ENCODE measurements around the gene ACTR8.

The ACTR8 gene

DNA sequence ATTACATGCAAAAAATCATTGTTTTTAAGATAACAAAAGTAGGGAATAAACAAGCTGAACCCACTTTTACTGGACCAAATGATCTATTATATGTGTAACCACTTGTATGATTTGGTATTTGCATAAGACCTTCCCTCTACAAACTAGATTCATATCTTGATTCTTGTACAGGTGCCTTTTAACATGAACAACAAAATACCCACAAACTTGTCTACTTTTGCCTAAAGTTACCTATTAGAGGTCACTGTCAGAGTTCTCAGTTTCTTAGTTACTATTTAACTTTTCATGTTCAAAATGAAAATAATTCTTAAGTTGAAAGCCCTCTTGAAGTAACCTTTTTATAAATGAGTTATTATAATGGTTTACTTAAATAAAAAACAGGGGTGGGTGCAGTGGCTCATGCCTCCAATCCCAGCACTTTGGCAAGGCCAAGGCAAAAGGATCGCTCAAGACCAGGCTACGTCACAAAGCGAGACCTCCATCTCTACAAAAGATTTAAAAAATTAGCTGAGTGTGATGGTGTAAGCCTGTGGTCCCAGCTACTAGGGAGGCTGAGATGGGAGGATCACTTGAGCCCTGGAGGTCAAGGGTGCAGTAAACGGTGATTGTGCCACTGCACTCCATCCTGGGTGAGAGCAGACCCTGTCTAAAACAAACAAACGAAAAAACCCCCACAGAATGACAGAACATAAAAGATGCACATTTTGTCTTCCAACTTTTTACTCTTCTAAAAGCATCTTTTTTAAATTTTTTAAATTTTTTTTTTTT lies 16.0 kb downstream of the ACTR8 start:
- DNase-seq, result no peak

DNA sequence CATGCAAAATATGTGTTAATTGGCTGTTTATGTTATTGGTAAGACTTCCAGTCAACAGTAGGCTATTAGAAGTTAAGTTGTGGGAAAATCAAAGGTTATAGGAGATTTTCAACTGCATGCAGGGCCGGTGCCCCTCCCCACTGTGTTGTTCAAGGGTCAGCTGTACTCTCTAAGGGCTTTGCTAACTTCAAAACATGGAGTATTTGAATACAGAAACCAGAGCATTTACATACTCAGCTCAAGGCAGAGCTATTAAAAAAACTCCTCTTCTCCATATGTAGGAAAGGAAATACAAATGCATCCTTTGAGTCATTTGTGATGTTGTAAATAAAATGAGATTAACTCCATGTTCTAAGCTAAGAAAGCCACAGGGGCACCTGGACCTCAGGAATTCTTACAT lies 18.8 kb downstream of the ACTR8 start:
- DNase-seq, result no peak

DNA sequence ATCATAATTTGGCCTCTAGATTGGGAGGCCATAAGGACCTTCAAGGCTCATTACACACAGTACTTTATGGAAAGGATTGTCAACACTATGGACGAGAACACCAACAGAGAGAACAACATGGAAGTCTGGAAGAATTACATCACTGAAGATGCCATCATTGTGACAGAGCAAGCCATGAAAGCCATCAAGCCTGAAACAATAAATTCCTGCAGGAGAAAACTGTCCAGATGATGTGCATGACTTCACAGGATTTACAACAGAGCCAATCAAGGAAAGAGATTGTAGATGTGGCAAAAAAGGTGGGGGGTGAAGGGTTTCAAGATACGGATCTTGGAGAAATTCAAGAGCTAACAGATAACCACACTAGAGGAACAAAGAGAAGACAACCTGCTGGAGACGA lies 19.7 kb downstream of the ACTR8 start:
- no peak for DNase-seq

DNA sequence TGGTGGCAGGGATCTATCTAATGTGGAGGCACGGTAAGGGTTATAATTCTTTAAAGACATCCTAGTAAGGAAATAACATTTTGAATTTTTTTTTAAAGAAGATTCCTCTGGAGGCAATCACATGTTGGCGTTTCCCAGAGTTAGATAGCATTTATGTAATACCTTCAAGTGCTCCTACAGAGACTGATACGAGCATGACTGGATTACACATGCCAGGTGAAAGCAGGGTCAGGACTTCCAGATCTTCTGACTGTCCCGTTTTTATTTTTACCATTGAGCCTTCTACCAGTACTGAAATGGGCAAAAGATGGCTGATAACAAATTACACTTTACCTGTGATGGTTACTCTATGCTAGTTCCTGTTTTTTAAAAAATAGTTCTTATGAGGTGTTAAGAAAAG lies 21.8 kb downstream of the ACTR8 start:
- DNase-seq, result no peak

DNA sequence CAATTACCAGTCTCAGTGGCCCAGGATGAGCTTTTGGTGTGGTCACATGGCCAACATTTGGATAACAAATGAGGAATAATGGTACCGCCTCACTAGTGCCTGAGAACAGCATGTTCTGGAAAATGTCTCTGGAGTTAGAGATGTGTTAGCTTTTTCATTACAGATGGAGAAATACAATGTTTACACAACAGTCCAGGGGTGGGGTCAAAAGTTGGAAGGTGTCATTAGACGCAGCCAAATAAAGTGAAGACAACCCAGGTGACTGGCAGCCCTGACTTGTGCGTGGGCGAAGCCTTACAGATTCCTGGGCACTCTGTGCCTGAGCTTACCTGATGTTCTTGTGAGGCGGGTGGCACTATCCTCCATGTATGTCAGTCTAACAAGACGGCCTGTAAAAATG lies 22.8 kb downstream of the ACTR8 start:
- DNase-seq, result no peak

DNA sequence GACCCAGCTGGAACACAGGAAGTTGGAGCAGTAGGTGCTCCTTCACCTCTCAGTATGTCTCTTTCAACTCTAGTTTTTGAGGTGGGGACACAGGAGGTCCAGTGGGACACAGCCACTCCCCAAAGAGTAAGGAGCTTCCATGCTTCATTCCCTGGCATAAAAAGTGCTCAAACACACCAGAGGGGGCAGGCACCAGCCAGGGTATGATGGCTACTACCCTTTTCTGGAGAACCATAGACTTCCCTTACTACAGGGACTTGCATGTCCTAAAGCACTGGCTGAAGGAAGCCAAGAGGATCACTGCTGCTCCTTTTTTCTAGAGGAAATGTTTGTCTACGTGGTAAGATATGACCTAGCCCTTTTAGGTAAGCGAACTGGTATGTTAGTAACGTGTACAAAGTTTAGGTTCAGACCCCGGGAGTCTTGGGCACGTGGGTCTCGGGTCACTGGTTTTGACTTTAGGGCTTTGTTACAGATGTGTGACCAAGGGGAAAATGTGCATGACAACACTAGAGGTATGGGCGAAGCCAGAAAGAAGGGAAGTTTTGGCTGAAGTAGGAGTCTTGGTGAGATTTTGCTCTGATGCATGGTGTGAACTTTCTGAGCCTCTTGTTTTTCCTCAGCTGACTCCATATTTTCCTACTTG lies 23.7 kb downstream of the ACTR8 start:
- DNase-seq, result no peak

DNA sequence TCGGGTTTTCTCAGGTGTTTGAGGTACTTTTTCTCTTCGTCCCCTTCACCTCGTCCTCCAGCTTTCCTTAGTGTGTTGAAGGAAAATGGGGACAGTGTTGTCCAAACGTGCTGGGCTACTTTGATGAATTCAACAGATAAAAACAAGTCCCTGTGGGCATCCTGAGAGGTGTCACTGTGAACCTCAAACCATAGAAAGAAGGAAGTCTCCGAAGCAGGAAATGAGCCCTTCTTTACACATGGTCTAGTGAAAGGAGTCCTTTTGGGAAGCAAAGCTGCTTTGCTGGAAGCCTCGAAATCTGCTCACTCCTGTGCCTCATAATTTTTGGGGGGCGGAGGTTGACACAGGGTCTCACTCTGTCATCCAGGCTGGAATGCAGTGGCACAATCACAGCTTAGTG lies 25.0 kb downstream of the ACTR8 start:
- DNase-seq, result no peak

DNA sequence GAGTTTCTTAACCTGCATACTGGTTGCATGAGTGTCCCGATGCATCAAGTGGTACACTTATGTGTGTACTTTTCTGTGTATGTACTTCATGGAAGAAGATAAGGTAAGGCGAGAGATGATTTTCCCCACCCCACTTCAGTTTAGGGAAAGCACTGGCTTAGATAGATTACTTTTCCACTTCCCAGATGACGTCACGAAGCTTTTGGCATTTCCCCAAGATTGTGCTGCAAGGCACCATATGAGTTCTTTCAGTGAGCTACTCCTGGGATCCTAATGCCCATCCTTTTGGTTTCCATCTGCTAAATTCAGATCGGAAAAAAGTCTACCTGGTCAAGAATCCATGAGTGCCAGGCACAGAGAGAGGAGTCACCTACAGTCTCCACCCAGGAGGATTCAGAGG lies 31.1 kb downstream of the ACTR8 start:
- no peak for DNase-seq

DNA sequence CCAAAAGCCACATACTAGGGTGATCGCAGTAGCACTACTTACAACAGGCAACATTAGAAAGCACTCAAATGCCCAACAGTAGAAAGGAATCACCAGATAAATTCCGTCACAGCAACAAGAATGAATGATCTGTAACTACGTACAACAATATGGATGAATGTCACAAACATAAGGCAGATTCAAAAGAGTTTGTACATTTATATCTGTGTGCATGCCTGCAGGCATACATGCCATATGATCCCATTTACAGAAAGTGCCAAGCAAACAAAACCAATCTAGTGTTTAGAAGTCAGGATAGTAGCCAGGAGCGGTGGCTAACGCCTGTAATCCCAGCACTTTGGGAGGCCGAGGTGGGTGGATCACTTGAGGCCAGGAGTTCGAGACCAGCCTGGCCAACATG lies 32.0 kb downstream of the ACTR8 start:
- DNase-seq, result no peak

DNA sequence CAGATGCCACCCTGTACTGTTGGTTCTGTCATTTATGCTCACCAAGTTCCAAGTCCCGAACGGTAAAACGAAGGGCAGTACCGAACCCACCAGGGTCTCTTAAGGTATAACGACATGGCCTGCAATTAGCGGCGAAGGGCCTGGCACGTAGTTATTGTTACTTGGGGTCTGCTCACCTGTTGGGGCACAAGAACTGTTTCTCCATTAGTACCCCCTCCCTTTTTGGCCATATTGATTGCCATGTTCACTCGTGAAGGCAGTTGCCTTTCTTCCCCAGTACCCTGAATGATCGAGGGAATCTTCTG lies 35.1 kb downstream of the ACTR8 start:
- DNase-seq, result no peak

DNA sequence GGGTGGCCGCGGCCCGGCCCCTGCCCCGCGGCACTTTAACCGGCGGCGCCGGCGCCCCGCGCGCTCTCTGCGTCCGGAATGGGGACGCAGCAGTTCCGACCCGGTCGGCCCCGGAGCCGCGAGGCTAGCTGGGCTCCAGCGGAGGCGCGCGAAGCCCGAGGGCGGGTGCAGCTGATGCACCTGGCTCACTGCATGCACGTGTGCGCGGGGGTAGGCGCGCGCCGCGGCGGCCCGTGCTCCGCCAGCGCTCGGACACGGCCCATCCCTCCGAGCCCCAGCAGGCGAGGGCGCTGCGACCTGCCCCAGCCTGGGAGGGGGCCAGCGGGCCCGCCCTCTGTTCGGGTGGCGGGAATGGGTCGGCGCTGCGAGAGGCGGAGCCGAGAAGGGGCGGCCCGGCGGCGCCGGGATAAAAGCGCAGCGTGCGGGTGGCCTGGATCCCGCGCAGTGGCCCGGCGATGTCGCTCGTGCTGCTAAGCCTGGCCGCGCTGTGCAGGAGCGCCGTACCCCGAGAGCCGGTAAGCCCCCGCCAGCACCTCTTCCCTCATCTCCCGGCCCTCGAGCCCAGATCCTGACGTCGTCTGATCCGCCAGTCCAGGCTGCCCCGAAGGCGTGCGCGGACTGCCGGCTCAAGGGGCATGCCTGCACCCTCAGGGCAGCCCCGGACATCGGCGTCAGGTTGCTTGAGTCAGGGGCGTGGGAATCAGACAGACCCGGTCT lies 35.7 kb downstream of the ACTR8 start, which contains the start of the genes CHDH and IL17RB:
TSS of gene CHDH (minus strand) at position 286 of the 717 bp plus-strand sequence. CDS start 22,411 bp downstream, outside the sequence.
TSS of gene IL17RB (plus strand) at position 435 of the 717 bp plus-strand sequence. CDS start at position 456, 21 bp downstream.
- DNase-seq, result peak in 47 of 51 donors; percentile 8 to 86 (median 68)

DNA sequence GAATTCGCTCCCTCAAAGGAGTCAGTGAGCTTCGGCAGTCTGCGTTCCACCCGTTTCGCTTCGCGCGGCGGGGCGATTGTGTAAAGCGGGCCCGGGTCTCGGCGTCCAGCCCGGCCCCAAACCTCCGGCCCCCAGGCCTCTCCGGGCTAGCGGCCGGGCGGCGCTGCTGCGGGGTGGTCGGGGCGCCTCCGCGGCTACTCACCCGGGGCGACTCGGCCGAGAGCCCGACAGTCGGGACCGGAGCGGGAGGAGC lies 36.1 kb downstream of the ACTR8 start:
- DNase-seq, result peak in 3 of 51 donors; percentile 45 to 50 (median 47)

DNA sequence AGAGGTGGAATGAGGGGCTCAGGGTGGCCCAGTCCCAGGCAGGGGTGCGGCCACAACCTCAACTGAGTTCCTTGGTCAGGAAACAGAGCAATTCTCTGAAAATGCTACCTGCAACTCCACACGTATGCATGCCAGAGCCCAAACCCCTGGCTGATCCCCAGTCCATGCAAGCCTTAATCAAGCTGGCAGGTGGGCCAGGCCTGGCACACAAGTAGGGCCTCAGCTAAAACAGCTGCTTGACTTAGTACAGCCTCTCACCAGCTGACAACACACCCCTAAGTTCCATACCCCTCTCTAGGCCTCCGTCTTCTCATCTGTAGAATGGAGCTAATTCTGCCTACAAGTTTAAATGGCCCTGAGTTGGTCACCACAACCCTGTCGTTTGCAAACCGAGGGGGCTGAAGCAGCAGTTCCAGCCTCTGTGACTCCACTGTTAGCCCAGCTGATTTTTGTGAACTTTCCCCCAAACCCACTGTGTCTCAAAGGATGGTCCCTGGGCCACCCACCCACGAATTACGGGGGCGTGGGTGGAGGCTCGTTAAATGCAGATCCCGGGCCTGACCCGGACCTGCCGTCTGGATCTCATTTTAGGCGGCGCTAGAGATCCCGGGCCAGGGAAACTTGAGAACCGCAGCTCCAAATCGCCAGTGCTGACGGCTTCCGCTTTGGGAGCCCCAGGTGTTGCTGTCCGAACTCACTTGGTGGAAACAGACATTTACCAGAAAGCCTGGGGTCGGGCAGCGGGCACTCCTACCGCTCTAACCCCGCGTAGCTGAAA lies 36.7 kb downstream of the ACTR8 start:
- DNase-seq, result peak in 25 of 51 donors; percentile 13 to 63 (median 39)

DNA sequence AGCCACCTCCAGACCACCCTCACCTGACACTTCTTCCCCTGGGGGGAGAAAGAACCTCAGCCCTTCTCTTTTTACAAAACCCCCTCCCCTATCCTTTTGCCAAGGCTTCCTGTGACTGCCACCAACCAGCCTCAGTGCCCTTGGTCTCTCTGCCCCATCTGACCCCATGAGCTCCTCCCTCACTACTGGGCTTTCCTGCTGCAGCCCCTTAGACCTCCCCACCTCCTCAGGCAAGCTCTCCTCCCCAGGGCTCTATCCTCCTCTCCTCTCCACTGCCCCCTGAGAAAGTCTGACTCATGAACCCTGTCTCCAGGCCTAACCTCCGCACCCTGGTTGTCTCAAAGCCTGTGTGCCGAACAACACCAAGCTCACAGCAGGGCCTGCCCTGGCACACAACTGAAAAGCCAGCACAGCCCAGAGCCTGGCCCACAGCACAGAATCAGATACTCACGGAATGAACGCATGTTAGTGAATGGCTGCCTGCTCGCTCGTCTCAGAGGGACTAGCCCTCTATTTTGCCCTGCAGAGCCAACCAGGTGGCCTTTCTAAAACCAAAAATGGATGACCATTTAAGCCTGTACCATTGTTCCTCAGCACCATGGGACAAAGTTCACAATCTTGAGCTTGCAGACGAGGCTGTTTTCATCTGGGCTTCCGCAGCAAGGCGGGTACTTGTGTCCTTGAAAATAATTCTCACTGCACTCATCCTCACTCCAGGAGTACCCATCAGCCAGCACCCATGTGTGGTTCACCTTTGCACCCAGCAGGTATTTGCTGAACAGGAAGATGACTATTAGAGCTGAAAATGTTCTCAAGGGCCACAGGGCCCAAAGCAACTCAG lies 37.5 kb downstream of the ACTR8 start:
- DNase-seq, result peak in 23 of 51 donors; percentile 8 to 53 (median 28)

DNA sequence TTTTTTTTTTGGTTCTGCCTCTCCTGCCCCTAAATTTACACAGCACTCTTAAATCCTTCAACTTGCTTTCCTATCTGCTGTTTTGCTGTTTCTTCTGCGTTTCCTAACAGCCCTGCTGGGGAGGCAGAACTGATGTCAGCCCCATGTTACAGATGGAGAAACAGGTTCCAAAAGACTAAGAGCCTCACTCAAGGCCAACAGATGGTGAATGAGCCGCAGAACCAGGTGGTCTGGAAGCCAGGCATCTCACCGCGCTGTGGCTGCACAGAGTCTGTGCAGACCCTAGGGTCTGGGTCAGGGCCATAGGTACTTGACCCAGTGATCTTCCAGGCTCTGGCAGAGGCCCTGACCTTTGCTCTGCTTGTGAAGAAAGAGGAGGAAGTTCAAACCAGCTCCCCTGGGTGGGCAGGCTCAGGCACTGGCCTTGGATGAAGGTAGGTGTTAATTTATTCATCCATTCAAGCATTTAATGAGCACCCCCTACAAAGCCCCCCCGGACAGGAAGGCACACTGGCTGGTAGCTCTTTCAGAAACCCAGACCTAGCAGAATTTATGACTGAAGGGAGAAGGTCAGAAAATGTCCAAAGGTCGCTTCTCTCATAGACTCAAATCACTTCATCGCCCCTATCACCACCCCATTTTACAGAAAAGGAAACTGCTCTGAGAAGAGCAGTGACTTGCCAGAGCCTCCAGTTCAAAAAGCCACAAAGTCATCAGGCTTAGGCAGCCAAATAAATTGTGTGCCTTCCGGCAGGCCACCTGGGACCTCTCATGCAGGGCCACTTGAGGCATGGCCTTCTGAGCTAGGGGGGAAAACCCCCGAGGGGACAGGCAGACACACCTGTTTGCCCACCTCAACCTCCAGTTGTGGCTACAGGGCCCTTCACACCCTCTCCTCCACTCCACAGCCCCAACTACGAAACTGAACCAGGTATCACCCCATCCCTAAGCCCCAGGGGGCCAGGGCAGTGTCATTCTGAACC lies 38.5 kb downstream of the ACTR8 start:
- DNase-seq, result peak in 2 of 51 donors; percentile 26 to 44

DNA sequence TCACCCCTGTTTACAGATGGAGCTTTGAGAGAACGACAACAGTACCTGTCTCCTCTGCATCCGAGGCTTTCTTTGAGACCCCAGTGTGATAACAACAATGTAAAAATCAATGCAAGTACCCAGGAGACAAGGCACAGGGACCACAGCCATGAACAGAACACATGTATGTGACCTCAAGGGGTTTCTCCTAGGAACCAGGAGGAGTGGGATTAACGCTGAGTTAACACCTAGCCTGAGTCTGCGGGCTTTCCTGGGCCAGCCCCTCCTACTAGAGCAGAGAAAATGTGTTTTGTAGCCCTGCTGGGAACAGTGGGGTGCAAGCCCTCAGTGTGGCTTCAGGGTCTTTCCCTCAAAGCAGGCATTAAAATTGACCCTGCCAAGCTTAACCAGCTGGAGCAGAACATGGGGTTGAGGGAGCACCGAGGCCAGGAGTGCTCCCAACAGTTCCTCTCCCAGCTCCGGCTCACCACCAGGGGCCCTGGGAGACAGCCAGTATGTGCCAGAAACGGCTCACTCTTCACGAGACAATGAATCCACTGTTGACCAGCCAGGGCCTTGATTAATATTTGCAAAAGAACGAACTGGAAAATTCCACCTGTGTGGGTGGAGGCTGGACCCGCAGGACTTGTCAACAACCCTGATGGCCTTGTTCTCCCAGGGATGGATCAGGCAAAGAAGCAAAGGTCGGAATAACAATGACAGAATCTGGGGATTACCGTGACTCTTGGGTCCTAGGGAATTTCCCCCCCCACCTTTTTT lies 39.3 kb downstream of the ACTR8 start:
- peak in 48 of 51 donors; percentile 17 to 92 (median 71) for DNase-seq

DNA sequence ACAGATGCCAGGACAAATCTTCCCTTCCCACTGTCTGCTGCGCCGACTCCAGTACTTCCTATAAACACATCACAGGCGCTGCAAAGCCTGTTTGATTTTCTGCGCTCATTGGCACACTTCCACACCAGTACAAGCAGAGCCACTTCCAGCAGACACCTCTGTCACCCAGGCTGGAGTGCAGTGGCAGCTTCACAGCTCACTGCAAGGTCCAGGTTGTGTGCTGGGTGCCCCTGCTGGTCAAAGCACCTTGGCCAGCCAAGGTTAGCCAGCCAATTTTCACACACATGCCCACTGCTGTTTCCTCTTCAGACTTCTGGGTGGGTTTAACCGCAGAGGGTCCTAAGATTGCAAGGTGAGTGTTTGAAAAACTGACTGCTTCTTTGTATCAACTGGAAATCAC lies 40.7 kb downstream of the ACTR8 start:
- DNase-seq, result no peak

DNA sequence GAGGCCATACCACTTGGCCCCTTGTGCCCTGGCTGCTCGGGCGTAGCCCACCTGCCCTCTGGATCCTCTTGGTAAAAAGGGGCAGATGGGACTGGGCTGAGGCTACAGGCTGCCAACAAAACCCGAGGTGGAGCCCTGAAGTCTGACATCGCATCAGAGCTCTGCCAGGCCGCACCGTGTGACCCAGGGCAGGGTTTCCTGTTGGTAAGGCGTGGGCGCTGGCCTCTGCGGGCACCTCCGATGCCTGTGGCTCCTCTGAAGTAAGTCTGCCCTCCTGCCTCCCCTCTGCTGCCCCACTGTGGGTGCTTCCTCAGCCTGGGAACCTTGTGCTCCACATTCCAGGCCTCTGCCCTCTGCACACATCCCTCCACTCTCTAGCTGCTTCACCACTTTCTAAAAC lies 44.6 kb downstream of the ACTR8 start:
- no peak for DNase-seq
